ENCODE measurements around the gene GK.

DNA sequence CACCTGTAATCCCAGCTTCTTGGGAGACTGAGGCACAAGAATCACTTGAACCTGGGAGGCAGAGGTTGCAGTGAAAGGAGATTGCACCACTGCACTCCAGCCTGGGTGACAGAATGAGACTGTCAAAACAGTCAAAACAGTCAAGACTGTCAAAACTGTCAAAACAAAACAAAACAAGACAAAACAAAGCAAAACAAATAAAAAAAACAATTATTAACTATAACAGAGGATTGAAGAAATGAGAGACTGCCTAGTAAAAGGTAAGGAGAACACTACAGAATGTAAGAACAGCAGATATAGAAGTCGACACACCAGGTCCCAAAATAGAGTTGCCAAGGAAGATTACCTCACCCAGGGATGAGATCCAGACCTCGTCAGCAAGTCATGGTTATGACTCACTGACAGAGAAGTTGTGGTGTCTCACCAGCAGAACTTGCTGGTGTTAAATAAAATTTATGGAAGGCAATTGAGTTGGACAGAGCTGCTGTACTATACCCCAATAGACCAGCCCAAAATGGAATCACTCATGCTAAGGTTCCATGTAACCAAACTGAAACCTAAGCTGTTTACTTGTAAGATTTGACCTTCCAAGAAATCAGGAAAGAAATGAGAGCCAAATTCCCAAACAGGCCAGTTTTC lies 32.1 kb upstream of the GK start:
- TF ChIP-seq, protein P1, sequence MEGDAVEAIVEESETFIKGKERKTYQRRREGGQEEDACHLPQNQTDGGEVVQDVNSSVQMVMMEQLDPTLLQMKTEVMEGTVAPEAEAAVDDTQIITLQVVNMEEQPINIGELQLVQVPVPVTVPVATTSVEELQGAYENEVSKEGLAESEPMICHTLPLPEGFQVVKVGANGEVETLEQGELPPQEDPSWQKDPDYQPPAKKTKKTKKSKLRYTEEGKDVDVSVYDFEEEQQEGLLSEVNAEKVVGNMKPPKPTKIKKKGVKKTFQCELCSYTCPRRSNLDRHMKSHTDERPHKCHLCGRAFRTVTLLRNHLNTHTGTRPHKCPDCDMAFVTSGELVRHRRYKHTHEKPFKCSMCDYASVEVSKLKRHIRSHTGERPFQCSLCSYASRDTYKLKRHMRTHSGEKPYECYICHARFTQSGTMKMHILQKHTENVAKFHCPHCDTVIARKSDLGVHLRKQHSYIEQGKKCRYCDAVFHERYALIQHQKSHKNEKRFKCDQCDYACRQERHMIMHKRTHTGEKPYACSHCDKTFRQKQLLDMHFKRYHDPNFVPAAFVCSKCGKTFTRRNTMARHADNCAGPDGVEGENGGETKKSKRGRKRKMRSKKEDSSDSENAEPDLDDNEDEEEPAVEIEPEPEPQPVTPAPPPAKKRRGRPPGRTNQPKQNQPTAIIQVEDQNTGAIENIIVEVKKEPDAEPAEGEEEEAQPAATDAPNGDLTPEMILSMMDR (IDR thresholded peaks at IDR 0.05), result no peak
- no peak for TF ChIP-seq HMGXB4 (CRISPR knock-in tag; IDR thresholded peaks at IDR 0.05; ENCODE audit: borderline replicate concordance)
